ENCODE measurements around the gene GTF2IRD1. TPM values are rescaled to one million over a fixed set of nuclear protein-coding genes. Genes with fewer than 3 reads are reported as not detected.

The GTF2IRD1 gene, protein sequence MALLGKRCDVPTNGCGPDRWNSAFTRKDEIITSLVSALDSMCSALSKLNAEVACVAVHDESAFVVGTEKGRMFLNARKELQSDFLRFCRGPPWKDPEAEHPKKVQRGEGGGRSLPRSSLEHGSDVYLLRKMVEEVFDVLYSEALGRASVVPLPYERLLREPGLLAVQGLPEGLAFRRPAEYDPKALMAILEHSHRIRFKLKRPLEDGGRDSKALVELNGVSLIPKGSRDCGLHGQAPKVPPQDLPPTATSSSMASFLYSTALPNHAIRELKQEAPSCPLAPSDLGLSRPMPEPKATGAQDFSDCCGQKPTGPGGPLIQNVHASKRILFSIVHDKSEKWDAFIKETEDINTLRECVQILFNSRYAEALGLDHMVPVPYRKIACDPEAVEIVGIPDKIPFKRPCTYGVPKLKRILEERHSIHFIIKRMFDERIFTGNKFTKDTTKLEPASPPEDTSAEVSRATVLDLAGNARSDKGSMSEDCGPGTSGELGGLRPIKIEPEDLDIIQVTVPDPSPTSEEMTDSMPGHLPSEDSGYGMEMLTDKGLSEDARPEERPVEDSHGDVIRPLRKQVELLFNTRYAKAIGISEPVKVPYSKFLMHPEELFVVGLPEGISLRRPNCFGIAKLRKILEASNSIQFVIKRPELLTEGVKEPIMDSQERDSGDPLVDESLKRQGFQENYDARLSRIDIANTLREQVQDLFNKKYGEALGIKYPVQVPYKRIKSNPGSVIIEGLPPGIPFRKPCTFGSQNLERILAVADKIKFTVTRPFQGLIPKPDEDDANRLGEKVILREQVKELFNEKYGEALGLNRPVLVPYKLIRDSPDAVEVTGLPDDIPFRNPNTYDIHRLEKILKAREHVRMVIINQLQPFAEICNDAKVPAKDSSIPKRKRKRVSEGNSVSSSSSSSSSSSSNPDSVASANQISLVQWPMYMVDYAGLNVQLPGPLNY
- 16.5 and 21.4 TPM in 2 replicates for total RNA-seq

DNA sequence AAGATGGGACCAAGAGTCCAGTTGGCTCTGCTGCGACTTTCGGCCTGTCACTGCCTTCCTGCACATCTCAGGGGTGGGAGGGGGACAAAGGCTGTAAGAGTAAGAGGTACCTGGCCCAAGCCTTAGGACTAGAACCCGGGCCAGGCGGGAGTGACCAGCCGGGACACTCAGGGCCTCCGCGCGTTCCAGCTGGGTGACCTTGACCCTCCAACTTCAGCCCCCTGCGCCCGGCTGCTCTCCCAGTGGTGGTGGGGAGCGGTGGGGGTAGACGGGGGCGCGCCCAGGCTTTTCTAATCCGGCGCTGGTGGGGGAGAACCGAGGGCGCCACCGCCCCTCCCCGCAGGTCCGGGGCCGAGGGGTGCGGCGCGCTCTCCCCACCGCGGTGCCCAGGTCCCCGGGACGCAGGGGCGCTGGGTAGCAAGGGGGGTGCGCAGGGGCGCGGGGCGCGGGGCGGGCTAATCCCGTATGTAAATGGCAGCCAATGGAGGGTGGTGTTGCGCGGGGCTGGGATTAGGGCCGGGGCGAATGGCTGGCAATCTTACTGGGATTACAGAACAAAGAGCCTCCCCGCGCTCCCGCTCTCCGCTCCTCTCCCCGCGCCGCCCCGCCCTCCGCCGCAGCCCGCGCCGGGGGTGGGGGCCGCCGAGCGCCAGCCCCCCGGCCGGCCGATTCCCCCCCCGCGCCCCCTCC, at the start of gene GTF2IRD1:
Gene GTF2IRD1 (plus strand): TSS at position 585 of the 690 bp plus-strand sequence. CDS start 54,175 bp downstream, outside the sequence.

Small RNA genes within 50 kb of the gene (small RNA-seq; reads per million reads assigned to genes)
- gene RNA5SP233 (ENCODE audit: low replicate concordance), result not detected

Other genes with a start within 250 kb of the GTF2IRD1 start
- 0.72 and 1.1 TPM in 2 replicates for gene LAT2, start 243.9 kb upstream of the GTF2IRD1 start, total RNA-seq
- 10.5 and 42.2 TPM in 2 replicates for gene RFC2, start 199.5 kb upstream of the GTF2IRD1 start, total RNA-seq
- 69.2 and 111 TPM in 2 replicates for gene CLIP2, start 164.5 kb upstream of the GTF2IRD1 start, total RNA-seq
- gene GTF2I, start 203.8 kb downstream of the GTF2IRD1 start, total RNA-seq, result 75.7 and 145 TPM in 2 replicates

Data from placental pericyte (primary cell).